HG02610 (cell line): ENCODE measurements around the gene HMGB1.

Source experiments
- ATAC-seq: cut with Tn5 transposase; IDR thresholded peaks from one replicate; pipeline ENCODE4 v1.9.1; 2021; ENCODE audit warnings: mild to moderate bottlenecking, moderate library complexity; ENCODE audit not compliant: unreplicated experiment

HMGB1 gene

GRCh38 chr13:30465593-30466357, at the start of gene HMGB1:
Gene HMGB1 (minus strand): TSS chr13:30465936. CDS start chr13:30463680, 2,256 bp downstream.
- ATAC-seq = peak; percentile 90

GRCh38 chr13:30510811-30511371, 45.2 kb upstream of the HMGB1 start:
- no peak for ATAC-seq

- no peak for ATAC-seq
Observed at GRCh38 chr13:30510091-30510490, 44.4 kb upstream of the HMGB1 start.

- ATAC-seq = no peak
Observed at GRCh38 chr13:30509254-30510050, 43.7 kb upstream of the HMGB1 start.

- ATAC-seq = peak; percentile 61
Observed at GRCh38 chr13:30504081-30504480, 38.3 kb upstream of the HMGB1 start.

- ATAC-seq = no peak
Observed at GRCh38 chr13:30502237-30502636, 36.5 kb upstream of the HMGB1 start.

GRCh38 chr13:30499338-30499737, 33.6 kb upstream of the HMGB1 start:
- no peak for ATAC-seq

GRCh38 chr13:30496147-30496546, 30.4 kb upstream of the HMGB1 start:
- ATAC-seq = no peak

- no peak for ATAC-seq
Observed at GRCh38 chr13:30495746-30496145, 30.0 kb upstream of the HMGB1 start.

GRCh38 chr13:30493658-30494381, 28.1 kb upstream of the HMGB1 start:
- ATAC-seq = no peak

GRCh38 chr13:30487075-30487470, 21.3 kb upstream of the HMGB1 start:
- no peak for ATAC-seq

- no peak for ATAC-seq
Observed at GRCh38 chr13:30486230-30487074, 20.7 kb upstream of the HMGB1 start.

GRCh38 chr13:30481241-30481760, 15.6 kb upstream of the HMGB1 start:
- no peak for ATAC-seq

- ATAC-seq = no peak
Observed at GRCh38 chr13:30480292-30480950, 14.7 kb upstream of the HMGB1 start.

- no peak for ATAC-seq
Observed at GRCh38 chr13:30479883-30480219, 14.1 kb upstream of the HMGB1 start.

- ATAC-seq = no peak
Observed at GRCh38 chr13:30479154-30479882, 13.6 kb upstream of the HMGB1 start.

- ATAC-seq = peak; percentile 95
Observed at GRCh38 chr13:30477346-30478195, 11.8 kb upstream of the HMGB1 start.

- ATAC-seq = no peak
Observed at GRCh38 chr13:30473675-30474074, 7.9 kb upstream of the HMGB1 start.
